GM12878 (cell line): ENCODE results near the gene HS3ST3A1. TPM values are rescaled to one million over a fixed set of nuclear protein-coding genes. Genes with fewer than 3 reads are reported as not detected.
A peak's percentile ranks its signal among the peaks of the same experiment; 100 is the strongest.

Experiments used
- ATAC-seq: fragments of 200-7000 bp; cut with Tn5 transposase; 3 replicates; pipeline ENCODE4 v1.9.1; 2020; ENCODE audit warnings: mild to moderate bottlenecking, moderate library complexity
- BruUV-seq: library from RNA; stranded (reverse); fragments of 400-500 nt; replicated peaks from 2 replicates; lab custom pipeline; 2021; lab: Mats Ljungman, UMichigan
- CTCF ChIA-PET: fragments of 300-600 bp; sonication (Branson Sonifier 250); formaldehyde crosslinking; extraction: SDS; loops from one replicate; lab custom pipeline; 2021; ENCODE audit warnings: inconsistent platforms; lab: Yijun Ruan, JAX
- POLR2A ChIA-PET: fragments of 350-600 bp; formaldehyde crosslinking; extraction: SDS; loops from one replicate; lab custom pipeline; 2021; ENCODE audit warnings: inconsistent platforms; lab: Charles Lee
- RAD21 ChIA-PET: fragments of 300-600 bp; sonication (Branson Sonifier 250); formaldehyde crosslinking; loops from one replicate; lab custom pipeline; 2023; ENCODE audit warnings: antibody characterized with exemption; ENCODE audit not compliant: unreplicated experiment; lab: Charles Lee
- SMC1A ChIA-PET: fragments of 300-600 bp; sonication (Branson Sonifier 250); formaldehyde crosslinking; loops from one replicate; lab custom pipeline; 2023; ENCODE audit not compliant: unreplicated experiment, uncharacterized antibody; lab: Charles Lee
- DNase-seq: peaks from one replicate; pipeline ENCODE4 v3.0.0-alpha.2; 2011; ENCODE audit warnings: low read depth, low spot score
- FAIRE-seq: peaks from 3 replicates; lab custom pipeline; 2011; peaks lifted over from hg19 to GRCh38; lab: Jason Lieb, UNC
- H2AFZ ChIP-seq: 2 replicates; pipeline ENCODE4 v1.6.0; 2011; ENCODE audit warnings: low read depth, low read length, control low read depth; ENCODE audit not compliant: control insufficient read depth
- H3K27ac ChIP-seq: 2 replicates; pipeline ENCODE4 v1.5.1; 2011; ENCODE audit warnings: control low read depth; ENCODE audit not compliant: control insufficient read depth, insufficient read depth
- H3K27me3 ChIP-seq, 2 experiments: replicated peaks in 1 of 2; 2 replicates each; pipeline versions ENCODE4 v1.6.0 to v1.6.1; 2011; ENCODE audit warnings: low read length in 1 of 2; ENCODE audit not compliant: control insufficient read depth in 2 of 2, insufficient read depth in 2 of 2
- H3K36me3 ChIP-seq, 2 experiments: 2 replicates each; pipeline ENCODE4 v1.5.1; 2011; ENCODE audit warnings: low read length in 1 of 2; ENCODE audit not compliant: control insufficient read depth in 2 of 2, insufficient read depth in 2 of 2
- H3K4me1 ChIP-seq: 2 replicates; pipeline ENCODE4 v1.6.1; 2011; ENCODE audit warnings: mild to moderate bottlenecking, low read length, moderate library complexity, mixed read lengths; ENCODE audit not compliant: control insufficient read depth, insufficient read depth
- H3K4me2 ChIP-seq: 2 replicates; pipeline ENCODE4 v1.6.0; 2011; ENCODE audit warnings: control low read depth; ENCODE audit not compliant: control insufficient read depth, insufficient read depth
- H3K4me3 ChIP-seq: fragments of 200-600 bp; sonication (generic); 2 replicates; pipeline ENCODE4 v1.5.1; 2016
- H3K79me2 ChIP-seq: 2 replicates; pipeline ENCODE4 v1.6.0; 2011; ENCODE audit warnings: low read length; ENCODE audit not compliant: control insufficient read depth, insufficient read depth
- H3K9ac ChIP-seq: 2 replicates; pipeline ENCODE4 v1.8.0; 2011; ENCODE audit warnings: low read length, control low read depth, mixed read lengths; ENCODE audit not compliant: control insufficient read depth, insufficient read depth
- H3K9me3 ChIP-seq: replicated peaks from 3 replicates; pipeline ENCODE4 v1.5.1; 2011; ENCODE audit warnings: mild to moderate bottlenecking, low read length; ENCODE audit not compliant: control insufficient read depth, insufficient read depth
- H4K20me1 ChIP-seq: 2 replicates; pipeline ENCODE4 v1.6.0; 2011; ENCODE audit not compliant: control insufficient read depth, insufficient read depth
- NR2F1 ChIP-seq: fragments of 450-650 bp; conservative IDR thresholded peaks from 2 replicates; pipeline ENCODE4 v1.6.1; 2017; ENCODE audit warnings: mild to moderate bottlenecking
- WGBS: methylation state at CpG from one replicate; pipeline ENCODE4 v1.1.6; 2016; ENCODE audit warnings: low lambda C conversion rate; ENCODE audit not compliant: insufficient replicate concordance, insufficient coverage; ENCODE audit errors: missing lambda C conversion rate; 5-methylcytosine and 5-hydroxymethylcytosine counted together
- in situ Hi-C: fragments of 300-500 bp; cut with MboI; formaldehyde crosslinking; loops from 9 replicates; pipeline ENCODE4 v1.14.3; 2018; ENCODE audit warnings: mixed read lengths
- intact Hi-C: fragments of 100-400 bp; cut with micrococcal nuclease; formaldehyde crosslinking; loops from one replicate; pipeline ENCODE4 v1.14.2; 2022; ENCODE audit not compliant: unreplicated experiment
- polyA plus RNA-seq, 11 experiments: library from polyadenylated mRNA; depleted of rRNA in 4 of 11; unstranded in 6 of 11; stranded (reverse) in 5 of 11; fragments of >200 nt; fragmentation: Nextera tagmentation in 4 of 11; fragmentation: Illumina TruSeq in 1 of 11; extraction: Ambion mirVana in 4 of 11; extraction: Trizol in 1 of 11; gene quantifications; 1 replicate in 1 of 11; 2 replicates in 10 of 11; pipeline versions ENCODE4 v1.2.1 to v1.2.3, GENCODE V29; 2011 to 2016; ENCODE audit warnings: inconsistent platforms in 2 of 11, missing spikeins in 2 of 11, low read depth in 1 of 11
- total RNA-seq, 4 experiments: library from RNA; depleted of rRNA in 3 of 4; stranded (reverse); fragments of >200 nt in 3 of 4; fragmentation: Illumina TruSeq in 1 of 4; extraction: Trizol in 1 of 4; gene quantifications; 2 replicates each; pipeline versions ENCODE4 v1.2.1 to v1.2.3, GENCODE V29; 2013 to 2021
- TF ChIP-seq, protein P1 (sequence below): fragments of 450-650 bp; IDR thresholded peaks from 2 replicates; pipeline ENCODE4 v1.6.1; 2017; ENCODE audit warnings: antibody characterized with exemption, mild to moderate bottlenecking, moderate library complexity
- TF ChIP-seq, protein P2 (sequence below): fragments of 150-350 bp; IDR thresholded peaks from 2 replicates; pipeline ENCODE4 v1.6.1; 2014; ENCODE audit warnings: mild to moderate bottlenecking, low read depth, low read length

The HS3ST3A1 gene
- total and polyA plus RNA-seq, 10 of the 15 experiments (the other 5 are each of a cell fraction or from before 2014, with no cell fraction given) = 0.24 to 0.26 TPM; not detected in 8

DNA sequence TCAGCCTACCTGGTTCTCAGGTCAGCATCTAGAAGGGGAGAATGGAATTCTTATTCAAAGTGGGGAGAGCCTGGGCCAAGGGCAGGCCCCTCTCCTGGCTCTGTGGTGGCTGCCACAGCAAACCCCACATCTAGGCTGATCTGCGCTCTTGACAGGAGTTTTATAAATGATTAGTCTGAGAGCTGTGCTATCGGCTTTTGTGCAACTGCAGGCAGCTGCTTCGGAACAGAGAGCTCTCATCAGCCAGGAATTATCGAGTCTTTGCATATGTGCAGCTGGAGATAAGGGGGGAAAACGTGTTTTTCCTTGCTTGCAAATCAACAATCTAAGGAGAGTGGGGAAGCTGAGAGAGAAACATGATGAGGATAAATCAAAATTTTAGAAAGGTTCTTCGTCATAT, 91.7 kb downstream of the HS3ST3A1 start (continued):
- TF ChIP-seq, protein P1, sequence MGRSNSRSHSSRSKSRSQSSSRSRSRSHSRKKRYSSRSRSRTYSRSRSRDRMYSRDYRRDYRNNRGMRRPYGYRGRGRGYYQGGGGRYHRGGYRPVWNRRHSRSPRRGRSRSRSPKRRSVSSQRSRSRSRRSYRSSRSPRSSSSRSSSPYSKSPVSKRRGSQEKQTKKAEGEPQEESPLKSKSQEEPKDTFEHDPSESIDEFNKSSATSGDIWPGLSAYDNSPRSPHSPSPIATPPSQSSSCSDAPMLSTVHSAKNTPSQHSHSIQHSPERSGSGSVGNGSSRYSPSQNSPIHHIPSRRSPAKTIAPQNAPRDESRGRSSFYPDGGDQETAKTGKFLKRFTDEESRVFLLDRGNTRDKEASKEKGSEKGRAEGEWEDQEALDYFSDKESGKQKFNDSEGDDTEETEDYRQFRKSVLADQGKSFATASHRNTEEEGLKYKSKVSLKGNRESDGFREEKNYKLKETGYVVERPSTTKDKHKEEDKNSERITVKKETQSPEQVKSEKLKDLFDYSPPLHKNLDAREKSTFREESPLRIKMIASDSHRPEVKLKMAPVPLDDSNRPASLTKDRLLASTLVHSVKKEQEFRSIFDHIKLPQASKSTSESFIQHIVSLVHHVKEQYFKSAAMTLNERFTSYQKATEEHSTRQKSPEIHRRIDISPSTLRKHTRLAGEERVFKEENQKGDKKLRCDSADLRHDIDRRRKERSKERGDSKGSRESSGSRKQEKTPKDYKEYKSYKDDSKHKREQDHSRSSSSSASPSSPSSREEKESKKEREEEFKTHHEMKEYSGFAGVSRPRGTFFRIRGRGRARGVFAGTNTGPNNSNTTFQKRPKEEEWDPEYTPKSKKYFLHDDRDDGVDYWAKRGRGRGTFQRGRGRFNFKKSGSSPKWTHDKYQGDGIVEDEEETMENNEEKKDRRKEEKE = no peak

DNA sequence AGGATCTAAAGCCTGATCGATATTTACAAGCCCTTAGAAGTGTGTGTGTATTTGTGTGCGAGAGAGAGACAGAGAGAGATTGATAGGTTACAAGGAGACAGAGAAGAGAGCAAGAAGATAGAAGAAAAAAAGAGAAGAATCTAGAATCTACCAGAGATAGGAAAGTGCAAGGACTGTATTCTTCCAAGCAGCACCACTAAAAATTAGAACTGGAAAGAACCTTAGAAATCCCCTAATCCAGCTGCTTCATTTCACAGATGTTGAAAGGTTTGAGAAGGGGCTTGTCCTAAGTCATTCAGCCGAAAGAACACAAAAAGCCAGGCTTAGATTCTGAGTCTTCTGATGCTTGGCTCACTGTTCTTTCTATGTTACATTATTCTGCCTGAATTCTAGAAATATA, 92.2 kb downstream of the HS3ST3A1 start:
- H3K79me2 ChIP-seq = no peaks in the 10 kb centered on the region

More for the DNA sequence above, 92.2 kb downstream of the HS3ST3A1 start:
- 27% methylated on average over 3 of the region's 3 CpGs for WGBS
- H3K9ac ChIP-seq = no peak overlapping the region
- no peak; the same call in 2 of the 3 replicates for ATAC-seq
- CTCF ChIA-PET = interaction anchor here (1.0 to 2.7 kb wide), 4 partner anchors 10 to 16 kb away, joined by 3 to 12 read pairs (median 5); no protein-coding TSS in a partner anchor
- in situ Hi-C loops = no loop called here
- H3K4me2 ChIP-seq = peak overlapping the region; percentile 40; the same call in 1 of the 2 replicates
- H3K4me1 ChIP-seq = no peaks in the 10 kb centered on the region
- peak overlapping the region; percentile 38; the same call in 1 of the 2 replicates for H3K27ac ChIP-seq
- no peaks in the 10 kb centered on the region; the same call in 2 of the 3 replicates for H3K9me3 ChIP-seq
- TF ChIP-seq NR2F1 = no peak
- TF ChIP-seq, protein P2, sequence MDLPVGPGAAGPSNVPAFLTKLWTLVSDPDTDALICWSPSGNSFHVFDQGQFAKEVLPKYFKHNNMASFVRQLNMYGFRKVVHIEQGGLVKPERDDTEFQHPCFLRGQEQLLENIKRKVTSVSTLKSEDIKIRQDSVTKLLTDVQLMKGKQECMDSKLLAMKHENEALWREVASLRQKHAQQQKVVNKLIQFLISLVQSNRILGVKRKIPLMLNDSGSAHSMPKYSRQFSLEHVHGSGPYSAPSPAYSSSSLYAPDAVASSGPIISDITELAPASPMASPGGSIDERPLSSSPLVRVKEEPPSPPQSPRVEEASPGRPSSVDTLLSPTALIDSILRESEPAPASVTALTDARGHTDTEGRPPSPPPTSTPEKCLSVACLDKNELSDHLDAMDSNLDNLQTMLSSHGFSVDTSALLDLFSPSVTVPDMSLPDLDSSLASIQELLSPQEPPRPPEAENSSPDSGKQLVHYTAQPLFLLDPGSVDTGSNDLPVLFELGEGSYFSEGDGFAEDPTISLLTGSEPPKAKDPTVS = peak; percentile 90
- TF ChIP-seq, all 136 proteins: peak for 1
- Histone ChIP-seq H4K20me1 (no peaks in the 10 kb centered on the region), H2AFZ (no peak overlapping the region; the same call in 1 of the 2 replicates), H3K4me3 (0 out of 2 replicates have a peak overlapping the region, but pooled peaks have one; percentile 8), H3K36me3 (no peaks in the 10 kb centered on the region), H3K27me3 (no peaks in the 10 kb centered on the region)
- FAIRE-seq = no peak
- POLR2A ChIA-PET = interaction anchor here (0.7 to 2.1 kb wide), 5 partner anchors 10 to 80 kb away, joined by 3 to 8 read pairs (median 4); no protein-coding TSS in a partner anchor
- no peak for DNase-seq
- SMC1A ChIA-PET = interaction anchor here (0.9 to 4.9 kb wide), 4 partner anchors 10 to 17 kb away, joined by 3 to 24 read pairs (median 12); no protein-coding TSS in a partner anchor
- RAD21 ChIA-PET = interaction anchor here (0.7 to 3.5 kb wide), 4 partner anchors 10 to 116 kb away, joined by 3 to 32 read pairs (median 6); no protein-coding TSS in a partner anchor
- intact Hi-C loops = loop anchor here (10.0 kb wide), 1 partner anchor 115 kb away; no protein-coding TSS in a partner anchor
- BruUV-seq = no TSS peak
